Adipocyte (in vitro differentiated cells): ENCODE data around the gene USP36.
"Not testable (repeated sequence)": the region's sequence is repeated elsewhere in the genome, so short reads cannot be mapped to it uniquely, and the experiment has no call there.

Experiments used
- DNase-seq: peaks from one replicate; pipeline ENCODE4 v3.0.0-alpha.2; 2015; ENCODE audit warnings: low read depth
- H3K27me3 ChIP-seq: replicated peaks from 2 replicates; pipeline ENCODE4 v1.7.0; 2013; ENCODE audit warnings: mild to moderate bottlenecking, low read length, moderate library complexity; ENCODE audit not compliant: control insufficient read depth, insufficient read depth
- H3K36me3 ChIP-seq: 2 replicates; pipeline ENCODE4 v1.7.0; 2013; ENCODE audit warnings: low read length, mild to moderate bottlenecking, moderate library complexity; ENCODE audit not compliant: control insufficient read depth, insufficient read depth, severe bottlenecking
- H3K4me1 ChIP-seq: 2 replicates; pipeline ENCODE4 v1.7.0; 2013; ENCODE audit warnings: mild to moderate bottlenecking, low read length, moderate library complexity; ENCODE audit not compliant: control insufficient read depth, insufficient read depth
- H3K4me3 ChIP-seq: 2 replicates; pipeline ENCODE4 v1.7.0; 2013; ENCODE audit warnings: mild to moderate bottlenecking, low read length, moderate library complexity
- H3K9ac ChIP-seq: 2 replicates; pipeline ENCODE4 v1.7.0; 2013; ENCODE audit warnings: mild to moderate bottlenecking, low read length, moderate library complexity
- H3K9me3 ChIP-seq: 2 replicates; pipeline ENCODE4 v1.7.0; 2013; ENCODE audit warnings: mild to moderate bottlenecking, low read length, moderate library complexity; ENCODE audit not compliant: control insufficient read depth

The USP36 gene

GRCh38 chr17:78840780-78841611 lies at the start of gene USP36:
Gene USP36 (minus strand): TSS chr17:78840814. CDS start chr17:78836363, 4,451 bp downstream.
- Histone ChIP-seq H3K36me3 (peaks cover 18% of the 10 kb centered on the region), H3K4me1 (peaks cover 24% of the 10 kb centered on the region), H3K27me3 (no peaks in the 10 kb centered on the region), H3K9me3 (no peaks in the 10 kb centered on the region), H3K4me3 (peak within 1 kb of the TSS; percentile 91), H3K9ac (peak within 1 kb of the TSS; percentile 91)
- DNase-seq = peak; percentile 100

- not testable (repeated sequence) for H3K9me3 ChIP-seq, DNase-seq, H3K4me3 ChIP-seq, H3K9ac ChIP-seq, H3K27me3 ChIP-seq
- Histone ChIP-seq H3K36me3 (peaks cover 26% of the 10 kb centered on the region), H3K4me1 (peaks cover 44% of the 10 kb centered on the region)
Observed at GRCh38 chr17:78890096-78890495, 49.5 kb upstream of the USP36 start.

GRCh38 chr17:78889531-78889930 lies 48.9 kb upstream of the USP36 start:
- no peaks in the 10 kb centered on the region for H3K27me3 ChIP-seq
- H3K36me3 ChIP-seq = peaks cover 28% of the 10 kb centered on the region
- H3K4me3 ChIP-seq = no peak overlapping the region
- peaks cover 45% of the 10 kb centered on the region for H3K4me1 ChIP-seq
- H3K9me3 ChIP-seq = no peaks in the 10 kb centered on the region
- DNase-seq = no peak
- no peak overlapping the region for H3K9ac ChIP-seq

- Histone ChIP-seq H3K4me1 (peaks cover 48% of the 10 kb centered on the region), H3K27me3 (no peaks in the 10 kb centered on the region), H3K36me3 (peaks cover 28% of the 10 kb centered on the region), H3K9me3 (no peaks in the 10 kb centered on the region), H3K4me3 (no peak overlapping the region), H3K9ac (no peak overlapping the region)
- DNase-seq = no peak
Observed at GRCh38 chr17:78888941-78889518, 48.4 kb upstream of the USP36 start.

GRCh38 chr17:78886954-78887353 lies 46.3 kb upstream of the USP36 start:
- H3K4me1 ChIP-seq = peaks cover 51% of the 10 kb centered on the region
- peaks cover 15% of the 10 kb centered on the region for H3K36me3 ChIP-seq
- no peak overlapping the region for H3K9ac ChIP-seq
- H3K27me3 ChIP-seq = no peaks in the 10 kb centered on the region
- H3K9me3 ChIP-seq = no peaks in the 10 kb centered on the region
- no peak overlapping the region for H3K4me3 ChIP-seq
- no peak for DNase-seq

GRCh38 chr17:78885956-78886355 lies 45.3 kb upstream of the USP36 start:
- no peak overlapping the region for H3K4me3 ChIP-seq
- DNase-seq = no peak
- H3K36me3 ChIP-seq = peaks cover 10% of the 10 kb centered on the region
- H3K9ac ChIP-seq = peak overlapping the region; percentile 93
- peaks cover 50% of the 10 kb centered on the region for H3K4me1 ChIP-seq
- no peaks in the 10 kb centered on the region for H3K27me3 ChIP-seq
- H3K9me3 ChIP-seq = no peaks in the 10 kb centered on the region

GRCh38 chr17:78884876-78885667 lies 44.5 kb upstream of the USP36 start:
- no peaks in the 10 kb centered on the region for H3K27me3 ChIP-seq
- H3K36me3 ChIP-seq = peaks cover 10% of the 10 kb centered on the region
- peak overlapping the region; percentile 74 for H3K4me3 ChIP-seq
- no peaks in the 10 kb centered on the region for H3K9me3 ChIP-seq
- peak overlapping the region; percentile 93 for H3K9ac ChIP-seq
- peaks cover 52% of the 10 kb centered on the region for H3K4me1 ChIP-seq
- DNase-seq = no peak

GRCh38 chr17:78884148-78884825 lies 43.7 kb upstream of the USP36 start:
- DNase-seq = peak; percentile 32
- Histone ChIP-seq H3K4me3 (peak overlapping the region; percentile 74), H3K4me1 (peaks cover 56% of the 10 kb centered on the region), H3K27me3 (no peaks in the 10 kb centered on the region), H3K9me3 (no peaks in the 10 kb centered on the region), H3K9ac (peak overlapping the region; percentile 93), H3K36me3 (peaks cover 10% of the 10 kb centered on the region)

GRCh38 chr17:78883533-78884131 lies 43.0 kb upstream of the USP36 start:
- peak overlapping the region; percentile 74 for H3K4me3 ChIP-seq
- H3K4me1 ChIP-seq = peaks cover 58% of the 10 kb centered on the region

GRCh38 chr17:78883089-78883532 lies 42.5 kb upstream of the USP36 start:
- H3K4me3 ChIP-seq = peak overlapping the region; percentile 74
- H3K9ac ChIP-seq = peak overlapping the region; percentile 93
- no peaks in the 10 kb centered on the region for H3K27me3 ChIP-seq
- no peaks in the 10 kb centered on the region for H3K9me3 ChIP-seq
- peak; percentile 87 for DNase-seq
- peaks cover 61% of the 10 kb centered on the region for H3K4me1 ChIP-seq
- H3K36me3 ChIP-seq = peaks cover 16% of the 10 kb centered on the region

More at GRCh38 chr17:78883533-78884131, 43.0 kb upstream of the USP36 start:
- DNase-seq = peak; percentile 94
- Histone ChIP-seq H3K9me3 (no peaks in the 10 kb centered on the region), H3K9ac (peak overlapping the region; percentile 93), H3K27me3 (no peaks in the 10 kb centered on the region), H3K36me3 (peaks cover 13% of the 10 kb centered on the region)
